HPDE6-E6E7 (cell line): Measurements from ENCODE around the gene SMARCA2.
A peak's percentile ranks its signal among the peaks of the same experiment; 100 is the strongest.

Experiments used
- DNase-seq: peaks from one replicate; pipeline ENCODE4 v3.0.0; 2011; ENCODE audit warnings: missing footprints; ENCODE audit errors: extremely low spot score

The SMARCA2 gene

GRCh38 chr9:2210201-2210600 lies 195.1 kb downstream of the SMARCA2 start:
- DNase-seq, result no peak

GRCh38 chr9:2213830-2214468 lies 198.8 kb downstream of the SMARCA2 start:
- no peak for DNase-seq

- no peak for DNase-seq
Measured at GRCh38 chr9:2214707-2215106, 199.6 kb downstream of the SMARCA2 start.

GRCh38 chr9:2215921-2216441 lies 200.8 kb downstream of the SMARCA2 start:
- no peak for DNase-seq

- no peak for DNase-seq
Measured at GRCh38 chr9:2216591-2216990, 201.4 kb downstream of the SMARCA2 start.

GRCh38 chr9:2217540-2217939 lies 202.4 kb downstream of the SMARCA2 start:
- no peak for DNase-seq

GRCh38 chr9:2220036-2220435 lies 204.9 kb downstream of the SMARCA2 start:
- DNase-seq, result no peak

- no peak for DNase-seq
Measured at GRCh38 chr9:2227144-2227867, 212.2 kb downstream of the SMARCA2 start.

- no peak for DNase-seq
Measured at GRCh38 chr9:2228132-2228531, 213.0 kb downstream of the SMARCA2 start.

- DNase-seq, result no peak
Measured at GRCh38 chr9:2228641-2229040, 213.5 kb downstream of the SMARCA2 start.

- no peak for DNase-seq
Measured at GRCh38 chr9:2229109-2229721, 214.1 kb downstream of the SMARCA2 start.

GRCh38 chr9:2230362-2230761 lies 215.2 kb downstream of the SMARCA2 start:
- no peak for DNase-seq

- DNase-seq, result no peak
Measured at GRCh38 chr9:2231101-2231500, 216.0 kb downstream of the SMARCA2 start.

GRCh38 chr9:2231829-2232228 lies 216.7 kb downstream of the SMARCA2 start:
- no peak for DNase-seq

- DNase-seq, result no peak
Measured at GRCh38 chr9:2233274-2233673, 218.1 kb downstream of the SMARCA2 start.

- no peak for DNase-seq
Measured at GRCh38 chr9:2234371-2234893, 219.3 kb downstream of the SMARCA2 start.

- no peak for DNase-seq
Measured at GRCh38 chr9:2235623-2236022, 220.5 kb downstream of the SMARCA2 start.

GRCh38 chr9:2236850-2237249 lies 221.7 kb downstream of the SMARCA2 start:
- DNase-seq, result no peak

- no peak for DNase-seq
Measured at GRCh38 chr9:2241461-2241835, 226.3 kb downstream of the SMARCA2 start.

- DNase-seq, result peak; percentile 65
Measured at GRCh38 chr9:2241836-2242741, 226.9 kb downstream of the SMARCA2 start.

- DNase-seq, result no peak
Measured at GRCh38 chr9:2242831-2243330, 227.7 kb downstream of the SMARCA2 start.
